ENCODE results near the gene UBE2F.

UBE2F gene, protein sequence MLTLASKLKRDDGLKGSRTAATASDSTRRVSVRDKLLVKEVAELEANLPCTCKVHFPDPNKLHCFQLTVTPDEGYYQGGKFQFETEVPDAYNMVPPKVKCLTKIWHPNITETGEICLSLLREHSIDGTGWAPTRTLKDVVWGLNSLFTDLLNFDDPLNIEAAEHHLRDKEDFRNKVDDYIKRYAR

DNA sequence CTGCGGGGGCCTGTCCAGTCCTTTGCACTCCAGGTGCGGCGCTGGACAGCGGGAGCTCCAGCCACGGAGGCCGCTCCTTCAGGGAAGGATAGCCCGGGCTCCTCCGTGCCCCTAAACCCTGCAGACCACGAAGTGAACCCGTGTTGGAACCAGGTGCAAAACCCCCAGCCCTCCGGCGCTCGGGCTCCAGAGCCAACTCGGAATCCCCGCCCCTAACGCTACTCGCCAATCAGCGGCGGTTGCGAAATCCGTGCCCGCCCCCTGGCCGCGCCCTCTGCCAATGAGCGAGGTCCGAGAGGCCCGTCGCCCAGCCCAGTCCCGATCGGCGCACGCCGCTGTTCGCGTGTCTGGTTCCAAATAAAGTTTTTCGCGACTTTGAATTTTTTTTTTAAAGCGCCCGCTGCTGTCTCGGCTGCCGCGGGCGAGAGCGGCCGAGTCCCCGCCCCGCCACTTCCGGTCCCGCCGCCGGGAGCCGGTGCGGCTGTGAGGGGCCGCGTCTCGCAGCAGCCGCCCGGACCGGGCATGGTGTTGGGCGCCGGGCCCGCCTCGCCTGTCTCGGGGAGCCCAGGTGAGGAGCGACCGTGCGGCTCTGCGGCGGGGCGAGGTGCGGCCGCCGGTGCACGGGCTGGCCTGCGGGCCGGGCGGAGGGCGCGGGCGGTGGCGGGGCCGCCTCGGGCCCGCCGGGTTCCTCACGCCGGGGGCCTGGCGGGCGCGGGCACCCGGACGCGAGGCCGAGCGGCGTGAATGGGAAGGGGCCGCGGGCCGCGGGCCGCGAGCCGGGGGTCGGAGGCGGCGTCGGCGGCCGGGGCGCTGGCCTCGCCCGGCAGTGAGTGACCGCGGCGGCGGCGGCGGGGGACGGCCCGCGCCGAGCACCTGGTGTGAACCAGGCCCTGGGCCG is at the start of gene UBE2F:
Gene UBE2F (plus strand): TSS at position 450 of the 898 bp plus-strand sequence. CDS start 6,094 bp downstream, outside the sequence.
- TF ChIP-seq FOXM1 (IDR thresholded peaks at IDR 0.05; ENCODE audit: borderline replicate concordance, low read depth) (peak; percentile 44; the same call in 1 of the 2 replicates), RAD21 (IDR thresholded peaks at IDR 0.05; ENCODE audit: low read depth) (no peak), NFIC (IDR thresholded peaks at IDR 0.05) (no peak; the same call in none of the 2 replicates), CREB1 (IDR thresholded peaks at IDR 0.05; ENCODE audit: low read depth) (peak; percentile 57), TAF1 (IDR thresholded peaks at IDR 0.05; ENCODE audit: low read depth) (peak; percentile 41; the same call in 1 of the 2 replicates), TEAD4 (IDR thresholded peaks at IDR 0.05) (peak; percentile 30; the same call in 1 of the 2 replicates), CEBPB (IDR thresholded peaks at IDR 0.05) (peak; percentile 96), MAX (IDR thresholded peaks at IDR 0.05) (peak; percentile 91), ZBTB7A (IDR thresholded peaks at IDR 0.05; ENCODE audit: low read depth) (peak; percentile 66; the same call in 1 of the 2 replicates), TCF12 (IDR thresholded peaks at IDR 0.05; ENCODE audit: low read depth) (peak; percentile 86; the same call in 1 of the 2 replicates), EGR1 (IDR thresholded peaks at IDR 0.05) (no peak), EP300 (IDR thresholded peaks at IDR 0.05; ENCODE audit: borderline replicate concordance) (peak; percentile 53; the same call in 1 of the 2 replicates)
- TF ChIP-seq, protein P1, sequence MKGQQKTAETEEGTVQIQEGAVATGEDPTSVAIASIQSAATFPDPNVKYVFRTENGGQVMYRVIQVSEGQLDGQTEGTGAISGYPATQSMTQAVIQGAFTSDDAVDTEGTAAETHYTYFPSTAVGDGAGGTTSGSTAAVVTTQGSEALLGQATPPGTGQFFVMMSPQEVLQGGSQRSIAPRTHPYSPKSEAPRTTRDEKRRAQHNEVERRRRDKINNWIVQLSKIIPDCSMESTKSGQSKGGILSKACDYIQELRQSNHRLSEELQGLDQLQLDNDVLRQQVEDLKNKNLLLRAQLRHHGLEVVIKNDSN (IDR thresholded peaks at IDR 0.05) = no peak

DNA sequence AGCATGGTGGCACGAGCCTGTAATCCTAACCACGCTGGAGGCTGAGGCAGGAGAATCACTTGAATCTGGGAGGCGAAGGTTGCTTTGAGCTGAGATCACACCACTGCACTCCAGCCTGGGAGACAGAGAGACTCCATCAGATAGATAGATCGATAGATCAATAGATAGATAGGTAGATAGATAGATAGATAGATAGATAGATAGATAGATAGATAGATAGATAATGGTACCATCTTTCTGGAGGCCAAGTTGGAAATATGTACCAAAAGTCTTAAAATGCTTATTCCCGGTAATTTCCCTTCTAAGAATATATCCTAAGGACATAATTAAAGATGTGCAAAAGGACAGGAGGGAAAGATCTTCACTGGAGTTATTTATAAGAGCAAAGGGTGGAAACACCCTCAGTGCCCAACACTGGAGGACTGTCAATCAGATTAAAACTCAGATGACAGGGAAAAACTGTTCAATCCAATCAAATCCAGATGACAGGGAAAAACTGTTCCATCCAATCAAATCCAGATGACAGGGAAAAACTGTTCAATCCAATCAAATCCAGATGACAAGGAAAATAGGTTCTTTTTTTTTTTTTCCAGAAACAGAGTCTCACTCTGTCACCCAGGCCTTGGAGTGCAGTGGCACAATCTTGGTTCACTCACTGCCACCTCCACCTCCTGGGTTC is 49.0 kb upstream of the UBE2F start:
- TF ChIP-seq RAD21 (IDR thresholded peaks at IDR 0.05; ENCODE audit: low read depth) (no peak), MAX (IDR thresholded peaks at IDR 0.05) (no peak), CEBPB (IDR thresholded peaks at IDR 0.05) (no peak), YY1 (IDR thresholded peaks at IDR 0.05; ENCODE audit: low read depth) (no peak)

DNA sequence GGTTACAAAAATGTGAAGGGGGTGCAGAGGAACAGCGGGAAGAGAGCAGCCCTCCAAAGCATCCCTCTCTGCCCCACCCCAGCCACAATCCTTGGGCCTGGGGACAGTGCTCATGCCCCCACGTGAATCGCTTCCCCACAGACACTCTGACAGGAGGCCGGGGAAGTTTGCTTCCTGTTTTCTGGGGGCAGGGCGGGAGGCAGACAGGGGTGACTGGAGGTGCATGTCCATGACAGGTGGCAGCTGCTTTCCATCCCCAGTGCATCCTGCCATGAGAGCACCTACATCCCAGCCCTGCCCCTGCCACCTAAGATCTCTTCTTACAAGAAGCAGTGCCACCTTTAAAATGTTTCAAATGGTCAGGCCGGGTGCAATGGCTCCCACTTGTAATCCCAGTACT is 47.2 kb upstream of the UBE2F start:
- TF ChIP-seq RAD21 (IDR thresholded peaks at IDR 0.05; ENCODE audit: low read depth) (no peak), CEBPB (IDR thresholded peaks at IDR 0.05) (no peak), EP300 (IDR thresholded peaks at IDR 0.05; ENCODE audit: borderline replicate concordance) (no peak), YY1 (IDR thresholded peaks at IDR 0.05; ENCODE audit: low read depth) (no peak), ZBTB7A (IDR thresholded peaks at IDR 0.05; ENCODE audit: low read depth) (no peak), TAF1 (IDR thresholded peaks at IDR 0.05; ENCODE audit: low read depth) (no peak)

DNA sequence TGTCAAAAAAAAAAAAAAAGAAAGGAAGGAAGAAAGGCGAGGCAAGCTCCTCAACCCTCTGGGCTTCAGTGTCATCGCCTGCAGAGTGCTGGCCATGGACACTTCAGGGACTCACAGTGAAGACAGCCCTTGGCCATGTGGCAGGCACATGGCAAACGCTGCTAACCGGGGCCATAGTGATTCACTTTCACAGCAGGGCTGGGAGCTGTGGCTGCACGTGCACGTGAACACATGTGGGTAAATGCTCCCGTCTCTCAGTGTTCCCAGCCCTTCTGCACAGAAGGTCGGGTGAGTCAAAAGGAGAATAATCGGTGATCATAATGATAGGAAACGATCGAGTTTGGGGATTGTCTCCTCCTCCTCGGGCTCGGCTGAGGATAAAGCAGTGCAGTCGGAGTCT is 46.1 kb upstream of the UBE2F start:
- no peak for TF ChIP-seq CREB1 (IDR thresholded peaks at IDR 0.05; ENCODE audit: low read depth)
- TF ChIP-seq CEBPB (IDR thresholded peaks at IDR 0.05) = no peak
- no peak for TF ChIP-seq MAX (IDR thresholded peaks at IDR 0.05)
- TF ChIP-seq NFIC (IDR thresholded peaks at IDR 0.05) = no peak
- no peak for TF ChIP-seq EP300 (IDR thresholded peaks at IDR 0.05; ENCODE audit: borderline replicate concordance)
- TF ChIP-seq TEAD4 (IDR thresholded peaks at IDR 0.05) = no peak
- no peak for TF ChIP-seq ZBTB7A (IDR thresholded peaks at IDR 0.05; ENCODE audit: low read depth)
- TF ChIP-seq, protein P1 (IDR thresholded peaks at IDR 0.05) = no peak
- no peak for TF ChIP-seq TCF12 (IDR thresholded peaks at IDR 0.05; ENCODE audit: low read depth)
- no peak for TF ChIP-seq EGR1 (IDR thresholded peaks at IDR 0.05)
- no peak for TF ChIP-seq YY1 (IDR thresholded peaks at IDR 0.05; ENCODE audit: low read depth)
- TF ChIP-seq FOXM1 (IDR thresholded peaks at IDR 0.05; ENCODE audit: borderline replicate concordance, low read depth) = no peak

DNA sequence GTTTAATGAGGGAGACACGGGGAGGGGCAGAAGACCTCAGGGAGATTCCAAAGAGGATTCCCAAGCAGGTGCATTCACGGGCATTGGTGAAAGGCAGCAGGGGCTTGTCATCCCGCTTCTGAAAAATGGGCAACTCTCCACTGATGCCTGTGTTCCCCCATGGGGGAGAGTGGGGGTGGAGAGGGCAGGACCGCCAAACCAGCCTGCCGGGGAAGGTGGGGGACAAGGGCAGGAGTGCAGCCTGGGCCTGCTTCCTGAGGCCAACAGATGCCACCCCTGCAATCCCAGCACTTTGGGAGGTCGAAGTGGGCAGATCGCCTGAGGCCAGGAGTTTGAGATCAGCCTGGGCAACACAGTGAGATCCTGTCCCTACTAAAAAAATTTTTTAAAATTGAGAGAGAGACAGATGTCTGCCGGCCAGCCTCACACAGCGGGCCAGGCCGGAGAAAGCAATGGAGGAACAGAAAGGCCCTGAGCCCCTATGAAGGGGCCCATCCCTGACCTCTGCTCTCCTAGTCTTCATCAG is 44.8 kb upstream of the UBE2F start:
- TF ChIP-seq CREB1 (IDR thresholded peaks at IDR 0.05; ENCODE audit: low read depth) (no peak), NFIC (IDR thresholded peaks at IDR 0.05) (no peak), TEAD4 (IDR thresholded peaks at IDR 0.05) (no peak), CEBPB (IDR thresholded peaks at IDR 0.05) (no peak), TCF12 (IDR thresholded peaks at IDR 0.05; ENCODE audit: low read depth) (no peak), ZBTB7A (IDR thresholded peaks at IDR 0.05; ENCODE audit: low read depth) (no peak), MAX (IDR thresholded peaks at IDR 0.05) (no peak), EGR1 (IDR thresholded peaks at IDR 0.05) (no peak), YY1 (IDR thresholded peaks at IDR 0.05; ENCODE audit: low read depth) (no peak), TAF1 (IDR thresholded peaks at IDR 0.05; ENCODE audit: low read depth) (no peak), RAD21 (IDR thresholded peaks at IDR 0.05; ENCODE audit: low read depth) (no peak), FOXM1 (IDR thresholded peaks at IDR 0.05; ENCODE audit: borderline replicate concordance, low read depth) (no peak)
- TF ChIP-seq, protein P2, sequence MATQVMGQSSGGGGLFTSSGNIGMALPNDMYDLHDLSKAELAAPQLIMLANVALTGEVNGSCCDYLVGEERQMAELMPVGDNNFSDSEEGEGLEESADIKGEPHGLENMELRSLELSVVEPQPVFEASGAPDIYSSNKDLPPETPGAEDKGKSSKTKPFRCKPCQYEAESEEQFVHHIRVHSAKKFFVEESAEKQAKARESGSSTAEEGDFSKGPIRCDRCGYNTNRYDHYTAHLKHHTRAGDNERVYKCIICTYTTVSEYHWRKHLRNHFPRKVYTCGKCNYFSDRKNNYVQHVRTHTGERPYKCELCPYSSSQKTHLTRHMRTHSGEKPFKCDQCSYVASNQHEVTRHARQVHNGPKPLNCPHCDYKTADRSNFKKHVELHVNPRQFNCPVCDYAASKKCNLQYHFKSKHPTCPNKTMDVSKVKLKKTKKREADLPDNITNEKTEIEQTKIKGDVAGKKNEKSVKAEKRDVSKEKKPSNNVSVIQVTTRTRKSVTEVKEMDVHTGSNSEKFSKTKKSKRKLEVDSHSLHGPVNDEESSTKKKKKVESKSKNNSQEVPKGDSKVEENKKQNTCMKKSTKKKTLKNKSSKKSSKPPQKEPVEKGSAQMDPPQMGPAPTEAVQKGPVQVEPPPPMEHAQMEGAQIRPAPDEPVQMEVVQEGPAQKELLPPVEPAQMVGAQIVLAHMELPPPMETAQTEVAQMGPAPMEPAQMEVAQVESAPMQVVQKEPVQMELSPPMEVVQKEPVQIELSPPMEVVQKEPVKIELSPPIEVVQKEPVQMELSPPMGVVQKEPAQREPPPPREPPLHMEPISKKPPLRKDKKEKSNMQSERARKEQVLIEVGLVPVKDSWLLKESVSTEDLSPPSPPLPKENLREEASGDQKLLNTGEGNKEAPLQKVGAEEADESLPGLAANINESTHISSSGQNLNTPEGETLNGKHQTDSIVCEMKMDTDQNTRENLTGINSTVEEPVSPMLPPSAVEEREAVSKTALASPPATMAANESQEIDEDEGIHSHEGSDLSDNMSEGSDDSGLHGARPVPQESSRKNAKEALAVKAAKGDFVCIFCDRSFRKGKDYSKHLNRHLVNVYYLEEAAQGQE (IDR thresholded peaks at IDR 0.05; ENCODE audit: low read depth) = no peak

All from Ishikawa (cell line).